NCI-H1105 (cell line): ENCODE measurements around the gene TIGD4.
A peak's percentile ranks its signal among the peaks of the same experiment; 100 is the strongest.

Source experiments
- DNase-seq: peaks from one replicate; lab custom pipeline; 2025; lab: John Stamatoyannopoulos, UW

TIGD4 gene

GRCh38 chr4:152779513-152780266 lies at the start of gene TIGD4, which contains the start of gene ARFIP1:
Gene TIGD4, minus strand, starts transcription at chr4:152779730. Its CDS starts 8,726 bp downstream, at chr4:152771004.
Gene ARFIP1, plus strand, starts transcription at chr4:152779954. Its CDS starts 49,680 bp downstream, at chr4:152829634.
- DNase-seq: peak; percentile 83

- no peak for DNase-seq
These were observed 48.6 kb upstream of the TIGD4 start for GRCh38 chr4:152828122-152828521.

- DNase-seq: no peak
These were observed 45.8 kb upstream of the TIGD4 start for GRCh38 chr4:152825336-152825735.

- no peak for DNase-seq
These were observed 45.0 kb upstream of the TIGD4 start for GRCh38 chr4:152824561-152824960.

GRCh38 chr4:152822323-152822722 lies 42.8 kb upstream of the TIGD4 start:
- no peak for DNase-seq

- no peak for DNase-seq
These were observed 40.5 kb upstream of the TIGD4 start for GRCh38 chr4:152820073-152820472.

GRCh38 chr4:152819026-152819645 lies 39.6 kb upstream of the TIGD4 start:
- no peak for DNase-seq

GRCh38 chr4:152817331-152817730 lies 37.8 kb upstream of the TIGD4 start:
- no peak for DNase-seq

- DNase-seq: no peak
These were observed 35.5 kb upstream of the TIGD4 start for GRCh38 chr4:152815078-152815477.

GRCh38 chr4:152810715-152811287 lies 31.3 kb upstream of the TIGD4 start:
- DNase-seq: no peak

- no peak for DNase-seq
These were observed 29.1 kb upstream of the TIGD4 start for GRCh38 chr4:152808670-152809069.

GRCh38 chr4:152807294-152807829 lies 27.8 kb upstream of the TIGD4 start:
- no peak for DNase-seq

- DNase-seq: no peak
These were observed 27.1 kb upstream of the TIGD4 start for GRCh38 chr4:152806501-152807125.

- no peak for DNase-seq
These were observed 26.3 kb upstream of the TIGD4 start for GRCh38 chr4:152805818-152806217.

- DNase-seq: no peak
These were observed 25.6 kb upstream of the TIGD4 start for GRCh38 chr4:152805071-152805650.

GRCh38 chr4:152803541-152803940 lies 24.0 kb upstream of the TIGD4 start:
- no peak for DNase-seq

- DNase-seq: no peak
These were observed 16.4 kb upstream of the TIGD4 start for GRCh38 chr4:152795891-152796290.

- DNase-seq: no peak
These were observed 7.1 kb upstream of the TIGD4 start for GRCh38 chr4:152786627-152787026.

- no peak for DNase-seq
These were observed 6.4 kb upstream of the TIGD4 start for GRCh38 chr4:152785639-152786615.

- no peak for DNase-seq
These were observed 5.2 kb upstream of the TIGD4 start for GRCh38 chr4:152784490-152785350.
